Activated CD4-positive, alpha-beta memory T cell treated with anti-CD3 and anti-CD28 coated beads for 36 hours (primary cell): ENCODE measurements around the gene IRAK2. TPM values are rescaled to one million over a fixed set of nuclear protein-coding genes. Genes with fewer than 3 reads are reported as not detected.

Source experiments
- CTCF ChIA-PET: fragments of 350-600 bp; sonication (Branson Sonifier 250); formaldehyde crosslinking; loops from one replicate; lab custom pipeline; 2021; ENCODE audit warnings: antibody characterized with exemption, inconsistent platforms; lab: Charles Lee
- POLR2A ChIA-PET: fragments of 350-600 bp; sonication (Branson Sonifier 250); formaldehyde crosslinking; loops from one replicate; lab custom pipeline; 2021; ENCODE audit warnings: antibody characterized with exemption; lab: Charles Lee
- DNase-seq: peaks from one replicate; pipeline ENCODE4 v3.0.0-alpha.2; 2020
- H3K27ac Mint-ChIP-seq: one replicate; pipeline ENCODE4 v1.8.0; 2021; ENCODE audit warnings: mixed read lengths
- H3K27me3 Mint-ChIP-seq: one replicate; pipeline ENCODE4 v1.8.0; 2021; ENCODE audit warnings: mixed read lengths
- H3K36me3 Mint-ChIP-seq: one replicate; pipeline ENCODE4 v1.8.0; 2021; ENCODE audit warnings: mixed read lengths
- H3K4me1 Mint-ChIP-seq: one replicate; pipeline ENCODE4 v1.8.0; 2021; ENCODE audit warnings: low read depth, mixed read lengths
- H3K4me3 Mint-ChIP-seq: one replicate; pipeline ENCODE4 v1.8.0; 2021; ENCODE audit warnings: mild to moderate bottlenecking, mixed read lengths
- H3K9me3 Mint-ChIP-seq: one replicate; pipeline ENCODE4 v1.8.0; 2021; ENCODE audit warnings: mixed read lengths
- intact Hi-C: fragments of 100-400 bp; cut with micrococcal nuclease; formaldehyde crosslinking; loops from one replicate; pipeline ENCODE4 v1.15.1; 2023
- total RNA-seq, 2 experiments: library from RNA; stranded (reverse); gene quantifications; one replicate each; pipeline ENCODE4 v1.2.3, GENCODE V29; 2021

Gene IRAK2
- total RNA-seq, 2 experiments from 2014 or later: 7.3 to 8.3 TPM

DNA sequence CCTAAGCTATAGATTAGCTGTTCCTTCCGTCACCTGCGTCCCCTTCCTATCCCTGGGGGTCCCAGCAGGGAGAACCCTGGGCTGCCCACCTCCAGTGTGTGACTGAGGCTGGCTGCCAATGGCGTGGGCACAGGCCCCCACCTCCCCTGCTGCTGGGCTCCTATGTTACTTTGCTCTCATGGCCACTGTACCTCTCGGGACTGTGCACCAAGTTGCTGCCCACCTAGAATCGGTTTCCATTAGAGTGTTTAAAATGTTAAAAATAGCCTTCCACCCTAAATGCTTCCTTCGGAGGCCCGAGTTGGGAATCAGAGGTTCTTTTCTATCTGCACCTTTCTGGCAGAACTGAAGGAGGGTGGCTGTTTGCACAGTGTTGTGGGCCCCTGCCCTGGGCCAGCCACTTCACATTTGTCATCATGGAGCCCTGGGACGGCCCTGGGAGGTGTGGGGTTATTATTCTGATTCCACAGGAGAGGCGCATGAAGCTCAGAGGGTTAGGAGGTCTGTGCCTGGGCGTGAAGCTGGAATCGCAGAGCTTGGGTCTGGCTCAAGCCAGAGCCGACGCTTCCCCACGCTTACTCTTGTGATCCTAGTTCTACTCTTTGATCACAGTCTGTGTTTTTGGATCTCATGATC lies 29.1 kb downstream of the IRAK2 start:
- intact Hi-C loops: loop anchor here (2.0 to 5.0 kb wide), 5 partner anchors 29 to 303 kb away; partner anchors contain the start of genes IRAK2, JAGN1, SEC13 and TATDN2
- POLR2A ChIA-PET: interaction anchor here (0.6 to 2.4 kb wide), 5 partner anchors 10 to 54 kb away, joined by 3 to 10 read pairs (median 6); partner anchors contain the start of gene TATDN2
- H3K4me3 Mint-ChIP-seq: peak overlapping the region; percentile 46
- no peaks in the 10 kb centered on the region for H3K27me3 Mint-ChIP-seq
- peaks cover 88% of the 10 kb centered on the region for H3K4me1 Mint-ChIP-seq
- H3K36me3 Mint-ChIP-seq: no peaks in the 10 kb centered on the region
- peak overlapping the region; percentile 97 for H3K27ac Mint-ChIP-seq
- H3K9me3 Mint-ChIP-seq: no peaks in the 10 kb centered on the region
- DNase-seq: no peak
- CTCF ChIA-PET: interaction anchor here (1.2 to 2.6 kb wide), 10 partner anchors 10 to 261 kb away, joined by 3 to 11 read pairs (median 4); partner anchors contain the start of genes CRELD1 and IRAK2

DNA sequence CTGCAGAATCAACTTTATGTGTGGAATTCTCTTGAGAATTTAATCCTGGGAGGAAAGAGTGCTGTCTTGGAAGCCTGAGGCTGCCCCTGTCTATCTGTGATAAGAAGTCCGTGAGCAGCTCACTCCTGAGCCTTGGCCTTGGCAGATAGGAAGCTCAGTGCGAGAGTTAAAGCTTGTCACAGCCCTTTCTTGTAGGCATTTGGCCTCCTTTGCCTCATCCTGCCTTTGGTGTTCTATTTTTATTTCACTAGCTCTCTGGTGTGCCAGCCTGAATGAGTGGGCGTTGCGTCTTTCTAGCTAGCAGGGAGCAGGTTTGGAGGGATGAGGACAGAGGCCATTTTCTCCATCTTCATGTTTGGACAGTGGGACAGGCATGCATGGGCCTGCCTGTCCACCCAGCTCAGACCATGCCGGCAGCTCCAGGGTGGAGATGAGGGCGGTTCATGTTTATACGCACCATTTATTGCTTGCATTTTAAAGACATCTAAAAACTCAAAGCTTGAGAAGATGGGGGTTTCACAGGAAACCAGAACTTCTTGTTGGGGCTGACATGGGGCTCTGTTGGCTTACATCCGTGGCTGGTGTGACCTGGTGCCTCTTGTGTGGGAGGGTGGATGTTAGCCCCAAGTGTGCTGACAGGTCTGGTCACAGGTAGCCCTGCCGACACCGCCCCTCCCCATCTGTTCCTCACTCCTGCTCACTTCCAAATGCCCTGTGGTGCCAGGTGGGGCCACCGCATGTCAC lies 29.8 kb downstream of the IRAK2 start:
- H3K9me3 Mint-ChIP-seq: no peaks in the 10 kb centered on the region
- ChIA-PET POLR2A (interaction anchor here (0.6 to 2.4 kb wide), 4 partner anchors 9 to 53 kb away, joined by 3 to 10 read pairs (median 6); partner anchors contain the start of gene TATDN2), CTCF (interaction anchor here (0.5 to 2.6 kb wide), 10 partner anchors 10 to 261 kb away, joined by 3 to 7 read pairs (median 4); partner anchors contain the start of genes CRELD1 and IRAK2)
- H3K36me3 Mint-ChIP-seq: no peaks in the 10 kb centered on the region
- intact Hi-C loops: loop anchor here (5.0 kb wide), 1 partner anchor 128 kb away; the partner anchor contains the start of gene SEC13
- H3K27ac Mint-ChIP-seq: peak overlapping the region; percentile 97
- H3K4me3 Mint-ChIP-seq: peak overlapping the region; percentile 46
- peak; percentile 73 for DNase-seq
- peaks cover 88% of the 10 kb centered on the region for H3K4me1 Mint-ChIP-seq
- H3K27me3 Mint-ChIP-seq: no peaks in the 10 kb centered on the region

DNA sequence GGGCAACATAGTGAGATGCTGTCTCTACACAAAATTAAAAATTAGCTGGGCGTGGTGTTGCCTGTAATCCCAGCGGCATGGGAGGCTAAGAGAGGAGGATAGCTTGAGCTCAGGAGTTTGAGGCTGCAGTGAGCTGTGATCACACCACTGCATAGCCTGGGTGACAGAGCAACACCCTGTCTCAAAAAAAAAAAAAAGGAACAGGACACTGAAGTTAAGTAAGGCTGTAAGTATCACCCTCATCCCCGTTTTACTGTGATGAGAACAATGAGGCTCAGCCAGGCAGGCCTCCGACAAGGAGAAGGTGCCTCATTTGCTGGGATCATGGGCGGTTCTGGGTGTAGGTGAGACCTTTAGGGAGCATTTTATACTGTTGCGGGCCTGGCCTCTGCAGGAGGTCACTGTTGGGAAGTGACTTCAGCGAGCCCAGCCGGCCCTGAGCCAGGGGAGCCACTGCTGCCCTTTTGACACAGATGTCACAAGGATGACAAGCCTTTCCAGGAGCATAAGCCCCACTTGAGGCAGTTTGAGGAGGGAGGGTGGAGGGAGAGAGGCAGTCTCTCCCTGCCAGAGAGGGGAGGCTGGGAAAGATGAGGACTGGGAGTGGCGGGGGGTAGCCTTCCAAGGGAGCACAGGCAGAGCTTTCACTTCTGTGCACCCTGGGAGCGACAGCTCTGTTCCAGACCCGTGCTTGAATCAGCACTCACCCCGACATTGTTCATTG lies 30.8 kb downstream of the IRAK2 start:
- POLR2A ChIA-PET: interaction anchor here (2.4 kb wide), 1 partner anchor 8 kb away, joined by 10 read pairs; no protein-coding TSS in a partner anchor
- peaks cover 84% of the 10 kb centered on the region for H3K4me1 Mint-ChIP-seq
- H3K4me3 Mint-ChIP-seq: no peak overlapping the region
- H3K27ac Mint-ChIP-seq: peak overlapping the region; percentile 97
- H3K9me3 Mint-ChIP-seq: no peaks in the 10 kb centered on the region
- intact Hi-C loops: no loop called here
- CTCF ChIA-PET: interaction anchor here (1.2 to 2.6 kb wide), 3 partner anchors 21 to 262 kb away, joined by 3 to 7 read pairs (median 3); partner anchors contain the start of gene CRELD1
- DNase-seq: no peak
- no peaks in the 10 kb centered on the region for H3K27me3 Mint-ChIP-seq
- no peaks in the 10 kb centered on the region for H3K36me3 Mint-ChIP-seq

DNA sequence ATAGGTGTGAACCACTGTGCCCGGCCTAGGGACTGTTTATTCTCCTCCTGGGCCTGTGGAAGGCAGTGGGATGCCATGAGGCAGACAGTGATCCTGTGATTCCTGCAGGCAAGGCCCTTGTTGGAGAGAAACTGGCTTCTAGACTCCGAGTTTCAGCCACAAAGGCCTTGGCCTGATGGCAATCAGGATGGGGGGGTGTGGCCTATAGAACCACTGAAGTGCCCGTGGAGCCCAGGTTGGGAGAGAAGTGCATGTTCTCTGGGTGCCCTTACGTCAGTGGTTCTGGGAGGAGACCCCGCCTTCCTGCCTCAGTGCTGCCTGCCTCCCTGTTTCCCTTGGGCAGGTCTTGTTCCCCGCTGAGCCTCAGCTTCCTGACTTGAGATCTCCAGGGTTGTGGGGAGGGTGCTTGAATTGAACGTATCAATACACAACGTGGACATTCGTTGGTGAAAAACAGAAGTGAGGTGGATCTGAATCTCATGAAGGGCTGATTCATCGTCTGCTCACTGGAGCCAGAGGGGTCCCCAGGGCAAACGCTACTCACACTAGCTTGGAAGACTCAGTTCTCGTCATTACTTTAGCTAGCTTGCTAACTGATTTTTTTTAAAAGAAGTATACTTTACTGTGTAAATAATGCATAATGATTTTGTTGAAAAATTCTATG lies 31.8 kb downstream of the IRAK2 start:
- ChIA-PET POLR2A (no interaction called here), CTCF (no interaction called here)
- H3K36me3 Mint-ChIP-seq: no peaks in the 10 kb centered on the region
- H3K27me3 Mint-ChIP-seq: no peaks in the 10 kb centered on the region
- intact Hi-C loops: no loop called here
- H3K9me3 Mint-ChIP-seq: no peaks in the 10 kb centered on the region
- H3K4me3 Mint-ChIP-seq: no peak overlapping the region
- peaks cover 80% of the 10 kb centered on the region for H3K4me1 Mint-ChIP-seq
- DNase-seq: no peak
- peak overlapping the region; percentile 97 for H3K27ac Mint-ChIP-seq

DNA sequence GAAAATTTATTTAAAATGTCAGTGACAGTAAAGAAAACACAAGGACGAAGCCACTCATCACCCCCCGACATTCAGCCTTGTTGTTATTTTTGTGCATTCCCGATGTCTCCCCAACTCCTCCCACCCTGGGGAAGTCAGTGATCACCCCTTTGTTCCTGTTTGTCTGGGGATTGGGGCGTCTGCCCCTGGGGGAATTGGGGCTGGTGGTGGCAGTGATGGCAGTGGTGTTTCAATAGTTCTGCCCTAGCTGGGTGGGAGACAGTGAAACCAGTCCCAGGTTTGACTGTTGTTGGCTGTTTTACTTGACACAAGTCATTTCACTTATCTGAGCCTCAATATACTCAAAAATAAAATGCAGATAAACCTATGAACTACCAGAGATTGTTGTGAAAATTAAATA lies 33.5 kb downstream of the IRAK2 start:
- peaks cover 76% of the 10 kb centered on the region for H3K4me1 Mint-ChIP-seq
- ChIA-PET CTCF (interaction anchor here (1.9 kb wide), 1 partner anchor 8 kb away, joined by 6 read pairs; no protein-coding TSS in a partner anchor), POLR2A (interaction anchor here (0.9 to 2.1 kb wide), 2 partner anchors 9 to 21 kb away, joined by 5 to 7 read pairs; no protein-coding TSS in a partner anchor)
- DNase-seq: no peak
- intact Hi-C loops: no loop called here
- H3K4me3 Mint-ChIP-seq: peak overlapping the region; percentile 18
- H3K36me3 Mint-ChIP-seq: peaks cover 4% of the 10 kb centered on the region
- no peaks in the 10 kb centered on the region for H3K27me3 Mint-ChIP-seq
- H3K27ac Mint-ChIP-seq: peak overlapping the region; percentile 98
- H3K9me3 Mint-ChIP-seq: peaks cover under 1% of the 10 kb centered on the region

DNA sequence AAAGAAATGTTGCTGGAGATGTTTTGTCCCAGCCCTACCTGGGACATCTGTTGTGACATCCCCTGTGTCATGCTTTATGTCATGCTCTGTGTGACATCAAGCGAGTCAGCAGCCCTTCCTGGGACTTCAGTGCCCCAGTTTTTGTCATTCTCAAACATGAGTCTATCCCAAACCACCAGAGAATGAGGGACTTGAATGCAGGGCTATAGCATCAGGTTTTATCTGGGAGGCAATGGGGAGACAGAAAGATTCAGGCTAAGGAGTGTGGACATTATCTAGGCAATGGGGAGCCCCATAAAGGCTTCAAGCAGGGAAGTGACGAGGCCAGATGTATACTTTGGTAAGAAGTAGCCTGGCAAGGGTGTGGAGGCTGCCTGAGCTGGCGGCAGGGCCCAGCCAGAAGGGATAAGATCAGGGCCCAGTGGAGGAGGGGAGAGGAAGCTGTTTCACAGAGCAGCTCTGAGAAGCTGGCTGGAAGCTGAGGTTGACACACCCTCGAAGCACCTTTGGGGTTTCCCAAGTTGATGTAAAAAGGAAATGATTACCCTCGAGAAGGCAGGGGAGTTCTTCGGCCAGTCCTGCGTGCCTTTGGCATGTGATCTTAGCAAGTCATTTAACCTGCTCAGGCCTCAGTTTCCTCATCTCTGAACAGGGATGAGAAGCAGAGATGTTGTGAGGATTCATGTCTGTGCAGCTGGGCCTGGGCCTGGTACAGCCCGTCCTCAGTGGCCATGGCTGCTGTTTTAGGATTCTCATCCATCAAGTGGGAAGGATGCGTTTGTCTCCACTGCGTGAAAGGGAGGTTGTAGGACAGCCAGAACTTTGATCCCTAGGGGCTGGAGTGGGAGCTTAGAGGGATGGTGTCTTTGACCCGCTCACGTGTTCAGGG lies 34.3 kb downstream of the IRAK2 start:
- peak overlapping the region; percentile 98 for H3K27ac Mint-ChIP-seq
- intact Hi-C loops: loop anchor here (1.0 kb wide), 2 partner anchors 26 to 49 kb away; partner anchors contain the start of gene TATDN2
- POLR2A ChIA-PET: interaction anchor here (0.9 to 2.1 kb wide), 6 partner anchors 10 to 58 kb away, joined by 3 to 7 read pairs (median 5); partner anchors contain the start of gene VHL

DNA sequence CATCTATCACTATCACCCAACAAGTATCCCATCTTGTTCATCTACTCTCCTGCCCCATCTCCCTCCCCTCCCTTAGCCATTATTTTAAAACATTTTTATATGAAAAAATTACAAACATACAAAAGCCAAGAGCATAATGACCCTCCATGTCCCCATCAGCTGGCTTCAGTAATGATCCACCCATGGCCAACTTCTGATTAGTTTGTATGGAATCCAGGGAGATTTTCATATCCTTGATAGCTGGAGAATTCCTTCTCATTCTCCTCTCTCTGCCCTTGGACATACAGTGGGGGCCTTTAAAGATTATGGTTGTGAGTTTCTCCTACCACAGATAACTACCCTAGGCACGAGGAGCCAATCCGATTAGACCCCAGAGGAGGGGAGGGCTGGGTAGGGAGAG lies 40.2 kb downstream of the IRAK2 start:
- no peaks in the 10 kb centered on the region for H3K27me3 Mint-ChIP-seq
- peaks cover 2% of the 10 kb centered on the region for H3K9me3 Mint-ChIP-seq
- intact Hi-C loops: no loop called here
- DNase-seq: no peak
- no peak overlapping the region for H3K27ac Mint-ChIP-seq
- H3K4me3 Mint-ChIP-seq: no peak overlapping the region
- ChIA-PET POLR2A (interaction anchor here (2.2 kb wide), 1 partner anchor 10 kb away, joined by 10 read pairs; no protein-coding TSS in a partner anchor), CTCF (interaction anchor here (1.3 to 1.8 kb wide), 3 partner anchors 11 to 18 kb away, joined by 3 to 7 read pairs (median 6); no protein-coding TSS in a partner anchor)
- H3K36me3 Mint-ChIP-seq: peaks cover 9% of the 10 kb centered on the region
- peaks cover 31% of the 10 kb centered on the region for H3K4me1 Mint-ChIP-seq

More for the DNA sequence above, 34.3 kb downstream of the IRAK2 start:
- DNase-seq: peak; percentile 87
- peaks cover 74% of the 10 kb centered on the region for H3K4me1 Mint-ChIP-seq
- CTCF ChIA-PET: interaction anchor here (1.0 to 2.0 kb wide), 5 partner anchors 9 to 64 kb away, joined by 3 to 8 read pairs (median 6); partner anchors contain the start of gene IRAK2
- no peaks in the 10 kb centered on the region for H3K27me3 Mint-ChIP-seq
- H3K4me3 Mint-ChIP-seq: peak overlapping the region; percentile 27
- H3K36me3 Mint-ChIP-seq: peaks cover 6% of the 10 kb centered on the region
- H3K9me3 Mint-ChIP-seq: peaks cover 2% of the 10 kb centered on the region

DNA sequence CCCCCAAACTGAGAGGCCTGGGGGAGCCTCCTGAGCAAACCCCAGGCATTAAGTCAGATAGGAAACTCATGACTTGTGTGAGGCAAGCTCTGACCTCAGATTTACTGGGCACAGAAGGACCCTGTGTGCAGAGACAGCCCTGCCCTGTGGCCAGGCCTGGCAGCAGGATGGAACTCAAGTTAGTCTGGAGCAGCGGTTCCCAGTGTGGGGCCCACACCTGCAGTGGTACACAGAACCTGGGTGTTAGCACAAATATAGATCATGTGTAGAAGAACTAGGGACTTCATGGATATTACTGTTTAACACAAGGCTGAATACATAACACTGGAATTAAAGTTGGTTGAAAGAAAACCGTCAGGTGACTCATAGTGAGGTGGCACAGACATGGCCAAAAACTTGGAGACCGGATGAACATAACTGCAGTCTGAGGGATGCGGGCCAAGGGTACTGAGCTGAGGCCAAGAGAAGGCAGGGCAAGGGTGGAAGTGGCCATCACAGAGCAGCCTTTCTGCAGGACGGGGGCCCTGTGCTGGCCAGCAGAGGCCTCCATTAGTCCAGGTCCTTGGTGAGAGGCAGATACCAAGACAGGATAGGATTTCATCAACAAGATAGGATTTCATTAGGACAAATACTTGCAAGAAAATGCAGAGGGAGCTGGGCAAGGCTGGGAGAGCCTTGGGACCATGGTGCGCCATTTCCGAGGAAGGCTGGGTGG lies 40.9 kb downstream of the IRAK2 start:
- intact Hi-C loops: no loop called here
- ChIA-PET CTCF (no interaction called here), POLR2A (no interaction called here)
- peaks cover 31% of the 10 kb centered on the region for H3K4me1 Mint-ChIP-seq
- H3K36me3 Mint-ChIP-seq: peaks cover 9% of the 10 kb centered on the region
- no peak overlapping the region for H3K27ac Mint-ChIP-seq
- H3K4me3 Mint-ChIP-seq: no peak overlapping the region
- H3K9me3 Mint-ChIP-seq: peaks cover 2% of the 10 kb centered on the region
- DNase-seq: no peak
- no peaks in the 10 kb centered on the region for H3K27me3 Mint-ChIP-seq

DNA sequence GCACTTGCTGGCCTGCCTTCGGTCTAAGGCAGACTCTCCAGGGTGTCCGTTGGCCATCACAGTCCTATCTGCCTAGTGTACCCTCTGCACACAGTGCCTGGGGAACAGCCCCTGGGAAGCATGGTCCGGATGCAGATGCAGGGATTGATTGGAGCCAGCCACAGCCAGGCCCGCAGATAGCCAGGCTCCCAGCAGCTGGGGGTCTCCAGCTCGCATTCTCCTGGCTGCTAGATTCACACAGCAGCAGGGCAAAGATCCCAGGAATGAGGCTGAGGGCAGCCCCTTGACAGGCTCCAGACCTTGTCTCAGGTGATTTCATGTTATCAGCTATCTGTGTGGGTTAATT lies 41.4 kb downstream of the IRAK2 start:
- Mint-ChIP-seq H3K36me3 (peaks cover 9% of the 10 kb centered on the region), H3K4me3 (no peak overlapping the region), H3K27me3 (no peaks in the 10 kb centered on the region), H3K9me3 (peaks cover 2% of the 10 kb centered on the region), H3K27ac (no peak overlapping the region), H3K4me1 (peaks cover 28% of the 10 kb centered on the region)
- POLR2A ChIA-PET: no interaction called here
- CTCF ChIA-PET: interaction anchor here (0.7 kb wide), 1 partner anchor 17 kb away, joined by 3 read pairs; no protein-coding TSS in a partner anchor
- intact Hi-C loops: no loop called here
- DNase-seq: no peak
